Measurements from ENCODE around the gene ROCK1. TPM values are rescaled to one million over a fixed set of nuclear protein-coding genes. Genes with fewer than 3 reads are reported as not detected.

ROCK1 gene
- total and polyA plus RNA-seq, 2 of the 8 experiments (the other 6 are each of a cell fraction or from before 2014, with no cell fraction given) = 4.2 to 48.9 TPM

- no peak overlapping the region for H4K5ac ChIP-seq (ENCODE audit: insufficient read length, low read depth, low read length)
- H3K27me3 ChIP-seq (replicated peaks in 1 of 4; ENCODE audit: control insufficient read depth in 3 of 4, extremely low read depth in 1 of 4, insufficient read depth in 3 of 4, low read length in 3 of 4) = no peaks in the 10 kb centered on the region
- H3K4me3 ChIP-seq (ENCODE audit: extremely low read depth in 1 of 4, insufficient read depth in 2 of 4, low read depth in 3 of 4, low read length in 4 of 4) = no peak overlapping the region
- H2BK15ac ChIP-seq (ENCODE audit: low read length) = no peak overlapping the region
- no peaks in the 10 kb centered on the region for H3K79me2 ChIP-seq (ENCODE audit: control insufficient read depth in 1 of 2, insufficient read depth in 2 of 2, low read length in 2 of 2)
- no peak overlapping the region for H3K18ac ChIP-seq (ENCODE audit: extremely low read depth, low read length)
- H3K36me3 ChIP-seq (ENCODE audit: control insufficient read depth in 2 of 4, insufficient read depth in 4 of 4, low read length in 3 of 4) = 0 out of 8 replicates have a peak, but pooled peaks cover 0 to 2% (median 0%) of the 10 kb centered on the region in 4 experiments
- H3K4ac ChIP-seq (replicated peaks; ENCODE audit: insufficient read length, low read depth, low read length) = no peak overlapping the region
- DNase-seq (ENCODE audit: low read depth in 1 of 2, low spot score in 2 of 2) (no peak), FAIRE-seq (no peak)
- CTCF ChIA-PET (ENCODE audit: partially characterized antibody) = no interaction called here
- H3K23ac ChIP-seq (ENCODE audit: insufficient read length) = no peak overlapping the region
- no peak overlapping the region for H4K91ac ChIP-seq (replicated peaks; ENCODE audit: insufficient read length, low read length)
- H3K14ac ChIP-seq (ENCODE audit: insufficient read length) = no peak overlapping the region
- H2AFZ ChIP-seq (ENCODE audit: low read length) = no peak overlapping the region
- H3K4me2 ChIP-seq (ENCODE audit: insufficient read depth in 1 of 2, low read depth in 2 of 2, low read length in 2 of 2) = no peak overlapping the region
- H3K23me2 ChIP-seq (ENCODE audit: low read depth, low read length) = no peaks in the 10 kb centered on the region
- H2AK5ac ChIP-seq (ENCODE audit: low read depth, low read length) = no peak overlapping the region
- H3K4me1 ChIP-seq (replicated peaks in 1 of 4; ENCODE audit: control insufficient read depth in 3 of 4, insufficient read depth in 4 of 4, low read length in 3 of 4) = no peaks in the 10 kb centered on the region
- H2BK12ac ChIP-seq (ENCODE audit: low read depth, low read length) = no peak overlapping the region
- no peak overlapping the region for H2BK20ac ChIP-seq (ENCODE audit: low read length)
- H3K79me1 ChIP-seq (ENCODE audit: low read depth, low read length) = no peaks in the 10 kb centered on the region
- POLR2A ChIA-PET (ENCODE audit: partially characterized antibody) = no interaction called here
- no peak overlapping the region for H2BK5ac ChIP-seq (ENCODE audit: low read depth, low read length)
- H2BK120ac ChIP-seq (replicated peaks; ENCODE audit: low read depth, low read length) = no peak overlapping the region
- H3K56ac ChIP-seq (replicated peaks; ENCODE audit: insufficient read length, low read depth, low read length) = no peak overlapping the region
- no peaks in the 10 kb centered on the region for H4K20me1 ChIP-seq (replicated peaks in 1 of 2; ENCODE audit: control insufficient read depth in 1 of 2, insufficient read depth in 2 of 2, low read length in 2 of 2)
- no peak overlapping the region for H3K27ac ChIP-seq (ENCODE audit: low read depth, low read length)
- no peak overlapping the region for H3K9ac ChIP-seq (replicated peaks in 1 of 4; ENCODE audit: extremely low read depth in 1 of 4, low read depth in 3 of 4, low read length in 3 of 4)
- no peaks in the 10 kb centered on the region for H3K9me3 ChIP-seq (ENCODE audit: insufficient read depth in 2 of 2, low read depth in 1 of 2, low read length in 1 of 2)
- TF ChIP-seq SIRT6 (IDR thresholded peaks at IDR 0.05; ENCODE audit: low read length) = no peak
- TF ChIP-seq JUN (IDR thresholded peaks at IDR 0.05; ENCODE audit: low read depth, low read length) = no peak
- TF ChIP-seq CBX8 (IDR thresholded peaks at IDR 0.05; ENCODE audit: borderline replicate concordance, low read depth, low read length) = no peak
- TF ChIP-seq BRCA1 (IDR thresholded peaks at IDR 0.05; ENCODE audit: low read depth, low read length) = no peak
- no peak for TF ChIP-seq GABPA (IDR thresholded peaks at IDR 0.05; ENCODE audit: borderline replicate concordance, insufficient read depth, low read length)
- no peak for TF ChIP-seq E2F6 (IDR thresholded peaks at IDR 0.05)
- TF ChIP-seq RXRA (IDR thresholded peaks at IDR 0.05; ENCODE audit: insufficient read depth, low read depth, low read length) = no peak
- no peak for TF ChIP-seq KDM5A (IDR thresholded peaks at IDR 0.05; ENCODE audit: low read length)
- TF ChIP-seq GTF2F1 (IDR thresholded peaks at IDR 0.05; ENCODE audit: borderline replicate concordance, low read depth, low read length) = no peak
- TF ChIP-seq BACH1 (IDR thresholded peaks at IDR 0.05; ENCODE audit: low read length) = no peak
- TF ChIP-seq RNF2 (IDR thresholded peaks at IDR 0.05; ENCODE audit: borderline replicate concordance, low read depth, low read length, missing control alignments, poor library complexity, severe bottlenecking) = no peak
- TF ChIP-seq HDAC6 (IDR thresholded peaks at IDR 0.05; ENCODE audit: low read depth, low read length) = no peak
- no peak for TF ChIP-seq MAX (IDR thresholded peaks at IDR 0.05)
- no peak overlapping the region for H4K8ac ChIP-seq (ENCODE audit: extremely low read depth, insufficient read depth, low read length)
These were observed 114.2 kb downstream of the ROCK1 start for GRCh38 chr18:20997371-20997770.

All from H1 (cell line).